ENCODE results near the gene ADAMTSL3. TPM values are rescaled to one million over a fixed set of nuclear protein-coding genes. Genes with fewer than 3 reads are reported as not detected.
"Not testable (repeated sequence)": the region's sequence is repeated elsewhere in the genome, so short reads cannot be mapped to it uniquely, and the experiment has no call there.

ADAMTSL3 gene
- total and polyA plus RNA-seq, 8 donors: 0.54 to 19.2 (median 6.1) TPM

DNA sequence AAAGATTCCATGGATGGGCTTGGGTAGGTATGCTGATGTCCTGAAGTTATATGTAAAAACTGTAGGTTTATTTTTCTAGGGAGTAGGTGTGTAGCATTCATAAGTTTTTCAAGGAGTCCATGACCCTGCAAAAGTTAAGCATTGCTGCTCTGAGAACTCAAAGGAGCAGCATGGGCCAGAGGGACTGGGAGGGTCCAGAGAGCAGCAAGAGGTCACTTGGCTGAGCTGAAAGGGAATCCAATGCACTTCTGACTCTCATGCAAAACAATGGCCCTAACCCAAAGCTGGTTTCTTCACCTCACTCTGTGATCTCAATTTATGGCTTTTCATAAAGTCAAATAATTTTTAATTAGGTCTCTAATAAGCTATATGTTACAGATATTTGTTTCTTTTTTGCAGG, 383.4 kb downstream of the ADAMTSL3 start:
- H3K27ac ChIP-seq: no peak overlapping the region
- DNase-seq (no peak), FAIRE-seq (no peak), ATAC-seq (no peak)
- H3K9me3 ChIP-seq: no peaks in the 10 kb centered on the region
- peaks cover 0 to 6% (median 3%) of the 10 kb centered on the region in 3 donors for H3K4me1 ChIP-seq
- TF ChIP-seq CTCF (IDR thresholded peaks at IDR 0.05): no peak
- no peak overlapping the region for H3K4me3 ChIP-seq
- no peaks in the 10 kb centered on the region for H3K36me3 ChIP-seq
- intact Hi-C loops (cut with DNase I): loop anchor here in 1 of 3 donors (10.0 kb wide), 1 partner anchor 472 kb away; no protein-coding TSS in a partner anchor
- H3K27me3 ChIP-seq: no peaks in the 10 kb centered on the region

- H3K27ac ChIP-seq; H3K27me3 ChIP-seq; ATAC-seq; H3K9me3 ChIP-seq; H3K36me3 ChIP-seq; H3K4me1 ChIP-seq; FAIRE-seq; DNase-seq; intact Hi-C loops (cut with DNase I); H3K4me3 ChIP-seq: not testable (repeated sequence)
- WGBS, 2 donors: 75% methylated on average over 18 of the region's 18 CpGs
Measured at GRCh38 chr15:84042434-84043056, 388.6 kb downstream of the ADAMTSL3 start.

DNA sequence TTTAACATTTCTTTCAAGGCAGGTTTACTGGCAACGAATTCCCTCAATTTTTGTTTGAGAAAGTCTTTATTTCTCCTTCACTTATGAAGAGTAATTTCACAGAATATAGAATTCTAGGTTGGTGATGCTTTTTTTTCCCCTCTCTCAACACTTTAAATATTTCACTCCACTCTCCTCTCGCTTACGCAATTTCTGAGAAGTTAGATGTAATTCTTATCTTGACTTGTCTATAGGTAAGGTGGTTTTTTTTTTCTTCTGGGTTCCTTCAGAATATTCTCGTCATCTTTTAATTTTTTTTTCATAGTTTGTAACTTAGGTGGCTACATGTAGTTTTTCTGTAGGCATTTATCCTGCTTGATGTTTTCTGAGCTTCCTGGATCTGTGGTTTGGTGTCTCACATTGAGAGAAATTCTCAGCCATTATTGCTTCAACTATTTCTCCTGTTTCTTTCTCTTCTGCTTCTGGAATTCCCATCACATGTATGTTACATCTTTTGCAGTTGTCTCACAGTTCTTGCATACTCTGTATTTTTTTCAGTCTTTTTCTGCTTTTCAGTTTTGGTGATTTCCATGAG, 392.2 kb downstream of the ADAMTSL3 start:
- Histone ChIP-seq H3K4me3 (no peak overlapping the region), H3K36me3 (no peaks in the 10 kb centered on the region), H3K9me3 (no peaks in the 10 kb centered on the region), H3K27ac (no peak overlapping the region), H3K27me3 (no peaks in the 10 kb centered on the region), H3K4me1 (no peaks in the 10 kb centered on the region)
- 70 to 75% methylated on average over 4 of the region's 4 CpGs for WGBS, 2 donors
- intact Hi-C loops (cut with DNase I): no loop called here
- no peak for ATAC-seq
- no peak for DNase-seq
- no peak for FAIRE-seq
- TF ChIP-seq CTCF (IDR thresholded peaks at IDR 0.05): no peak

GRCh38 chr15:84049480-84049879, 395.6 kb downstream of the ADAMTSL3 start:
- H3K27ac ChIP-seq; FAIRE-seq; H3K27me3 ChIP-seq; ATAC-seq; DNase-seq; H3K36me3 ChIP-seq; H3K4me1 ChIP-seq; H3K9me3 ChIP-seq; H3K4me3 ChIP-seq; intact Hi-C loops (cut with DNase I): not testable (repeated sequence)
- 57 to 59% methylated on average over 4 of the region's 4 CpGs for WGBS, 2 donors

DNA sequence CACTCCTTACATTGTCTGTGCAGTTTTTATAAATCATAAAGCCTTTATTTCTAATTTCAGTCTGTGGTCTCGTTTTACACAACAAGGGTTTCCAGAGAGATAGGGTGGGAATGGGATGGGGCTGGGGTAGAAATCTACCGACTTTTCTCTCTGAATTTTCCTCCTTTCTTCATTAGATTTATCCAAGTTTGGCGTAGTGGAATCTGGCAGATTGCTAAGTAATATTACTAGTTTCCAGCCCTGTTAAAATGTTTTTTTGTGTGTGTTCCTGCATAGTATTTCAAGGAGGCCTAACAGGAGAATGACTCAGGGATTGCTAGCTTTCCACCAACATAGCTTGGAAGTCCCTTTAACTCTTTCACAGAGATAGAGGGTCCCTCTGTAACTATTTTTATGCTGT, 396.2 kb downstream of the ADAMTSL3 start:
- H3K4me1 ChIP-seq: no peaks in the 10 kb centered on the region
- DNase-seq: no peak
- intact Hi-C loops (cut with DNase I): no loop called here
- H3K9me3 ChIP-seq: no peaks in the 10 kb centered on the region
- H3K27me3 ChIP-seq: no peaks in the 10 kb centered on the region
- WGBS, 2 donors: 61 to 69% methylated on average over 3 of the region's 3 CpGs
- FAIRE-seq: no peak
- no peaks in the 10 kb centered on the region for H3K36me3 ChIP-seq
- TF ChIP-seq CTCF (IDR thresholded peaks at IDR 0.05): no peak
- ATAC-seq: no peak
- H3K27ac ChIP-seq: no peak overlapping the region
- H3K4me3 ChIP-seq: no peak overlapping the region

DNA sequence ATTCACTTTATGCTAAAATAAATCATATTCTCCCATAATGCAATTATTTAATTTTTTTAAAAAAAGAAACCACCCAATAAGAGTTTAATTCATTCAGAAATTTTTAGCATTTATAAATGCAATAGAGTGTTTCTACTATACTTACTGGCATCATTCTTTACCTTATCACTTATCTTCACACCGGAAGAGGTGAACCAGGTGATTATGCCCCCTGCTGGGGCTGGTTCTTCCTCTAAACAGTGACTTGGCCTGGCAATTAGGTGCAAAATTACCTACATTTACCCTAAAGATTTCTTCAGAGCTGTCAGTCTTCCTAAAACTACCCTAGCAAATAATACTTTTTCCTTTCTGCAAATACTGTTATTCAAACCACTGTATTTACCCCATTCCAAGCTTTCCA, 397.2 kb downstream of the ADAMTSL3 start:
- intact Hi-C loops (cut with DNase I); H3K27ac ChIP-seq; H3K9me3 ChIP-seq; H3K27me3 ChIP-seq; H3K4me1 ChIP-seq; ATAC-seq; DNase-seq; H3K4me3 ChIP-seq; H3K36me3 ChIP-seq: not testable (repeated sequence)
- peak; percentile 92 for FAIRE-seq
- WGBS, 2 donors: no CpG with 5 or more reads among the region's 1 CpG

GRCh38 chr15:84054544-84054943, 400.6 kb downstream of the ADAMTSL3 start:
- DNase-seq; H3K27me3 ChIP-seq; H3K27ac ChIP-seq; H3K4me3 ChIP-seq; FAIRE-seq; H3K4me1 ChIP-seq; intact Hi-C loops (cut with DNase I); H3K9me3 ChIP-seq; H3K36me3 ChIP-seq: not testable (repeated sequence)
- peak in 2 of 4 donors; percentile 34 to 66 for ATAC-seq
- WGBS, 2 donors: 28 to 38% methylated on average over 1 of the region's 1 CpG
